Gastrocnemius medialis (tissue), 4 donors: ENCODE results near the gene TBL1X.

ENCODE experiments used
- POLR2A ChIP-seq, 2 donors: fragments of 450-650 bp; IDR thresholded peaks; one replicate each; pipeline ENCODE4 v1.6.1; 2017; ENCODE audit warnings: antibody characterized with exemption in 2 of 2, mild to moderate bottlenecking in 2 of 2, moderate library complexity in 2 of 2
- TF ChIP-seq, protein P1 (sequence below), 5 experiments: fragments of 450-650 bp in 3 of 5; fragments of 200-600 bp in 2 of 5; sonication (generic) in 2 of 5; IDR thresholded peaks in 4 of 5; conservative IDR thresholded peaks in 1 of 5; 1 replicate in 4 of 5; 2 replicates in 1 of 5; pipeline ENCODE4 v1.5.1; 2016 to 2019; ENCODE audit warnings: antibody characterized with exemption in 5 of 5, mild to moderate bottlenecking in 3 of 5, moderate library complexity in 3 of 5

DNA sequence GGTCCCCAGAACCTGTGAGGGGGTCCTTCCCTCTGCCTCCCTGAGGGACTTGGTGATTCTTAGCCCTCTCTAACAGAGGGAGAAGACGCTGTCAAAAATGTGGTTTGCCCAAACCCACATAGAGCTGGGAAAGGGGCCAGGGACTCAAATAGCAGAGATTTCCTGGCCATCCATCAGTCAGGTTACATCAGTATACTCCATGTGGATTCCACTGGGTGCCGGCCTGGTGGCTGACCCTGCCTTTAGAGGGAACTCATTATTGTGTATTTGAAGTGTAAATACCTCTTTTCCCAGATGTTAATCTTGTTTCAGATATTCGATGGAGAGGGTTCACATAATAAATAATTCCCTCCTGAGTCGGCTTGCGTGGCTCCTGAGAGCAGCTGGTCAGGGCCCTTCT lies 130.3 kb downstream of the TBL1X start:
- no peak for TF ChIP-seq POLR2A (IDR thresholded peaks at IDR 0.05)
- TF ChIP-seq, protein P1, sequence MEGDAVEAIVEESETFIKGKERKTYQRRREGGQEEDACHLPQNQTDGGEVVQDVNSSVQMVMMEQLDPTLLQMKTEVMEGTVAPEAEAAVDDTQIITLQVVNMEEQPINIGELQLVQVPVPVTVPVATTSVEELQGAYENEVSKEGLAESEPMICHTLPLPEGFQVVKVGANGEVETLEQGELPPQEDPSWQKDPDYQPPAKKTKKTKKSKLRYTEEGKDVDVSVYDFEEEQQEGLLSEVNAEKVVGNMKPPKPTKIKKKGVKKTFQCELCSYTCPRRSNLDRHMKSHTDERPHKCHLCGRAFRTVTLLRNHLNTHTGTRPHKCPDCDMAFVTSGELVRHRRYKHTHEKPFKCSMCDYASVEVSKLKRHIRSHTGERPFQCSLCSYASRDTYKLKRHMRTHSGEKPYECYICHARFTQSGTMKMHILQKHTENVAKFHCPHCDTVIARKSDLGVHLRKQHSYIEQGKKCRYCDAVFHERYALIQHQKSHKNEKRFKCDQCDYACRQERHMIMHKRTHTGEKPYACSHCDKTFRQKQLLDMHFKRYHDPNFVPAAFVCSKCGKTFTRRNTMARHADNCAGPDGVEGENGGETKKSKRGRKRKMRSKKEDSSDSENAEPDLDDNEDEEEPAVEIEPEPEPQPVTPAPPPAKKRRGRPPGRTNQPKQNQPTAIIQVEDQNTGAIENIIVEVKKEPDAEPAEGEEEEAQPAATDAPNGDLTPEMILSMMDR (IDR thresholded peaks at IDR 0.05 in 4 of 5, conservative IDR thresholded peaks at IDR 0.05 in 1 of 5) = no peak
